ENCODE results near the gene KDF1. TPM values are rescaled to one million over a fixed set of nuclear protein-coding genes. Genes with fewer than 3 reads are reported as not detected.

The KDF1 gene
- total RNA-seq, 1 experiment from 2014 or later: 23.0 TPM

- Histone ChIP-seq H3K79me2 (ENCODE audit: insufficient read depth, low read length) (no peaks in the 10 kb centered on the region), H3K36me3 (ENCODE audit: control insufficient read depth in 1 of 2, insufficient read depth in 2 of 2, low read length in 2 of 2) (no peaks in the 10 kb centered on the region), H4K20me1 (ENCODE audit: insufficient read depth) (no peaks in the 10 kb centered on the region), H3K9me3 (ENCODE audit: control insufficient read depth in 1 of 2, insufficient read depth in 1 of 2, low read depth in 1 of 2, low read length in 2 of 2) (no peaks in the 10 kb centered on the region), H3K4me2 (ENCODE audit: low read length) (no peak overlapping the region), H3K9ac (ENCODE audit: low read length) (no peak overlapping the region), H3K9me2 (ENCODE audit: insufficient read depth) (no peaks in the 10 kb centered on the region), H3K4me3 (replicated peaks in 1 of 2; ENCODE audit: low read depth in 1 of 2, low read length in 2 of 2) (no peak overlapping the region), H3K27ac (ENCODE audit: low read depth, low read length) (no peak overlapping the region), H2AFZ (ENCODE audit: low read depth, low read length, poor library complexity, severe bottlenecking) (no peak overlapping the region), H3K4me1 (ENCODE audit: control insufficient read depth in 1 of 2, insufficient read depth in 2 of 2, low read length in 2 of 2) (peaks cover 0 to 41% of the 10 kb centered on the region in 2 experiments; a peak in 2 of 4 replicates), H3K27me3 (ENCODE audit: insufficient read depth, low read length) (no peaks in the 10 kb centered on the region)
- CTCF ChIA-PET: no interaction called here
- TF ChIP-seq ATF3 (IDR thresholded peaks at IDR 0.05) (no peak), ELF1 (IDR thresholded peaks at IDR 0.05; ENCODE audit: borderline replicate concordance, low read depth) (no peak), EGR1 (IDR thresholded peaks at IDR 0.05; ENCODE audit: low read depth) (no peak), YY1 (IDR thresholded peaks at IDR 0.05; ENCODE audit: extremely low read depth, insufficient replicate concordance, low read depth, low read length) (no peak), MAX (IDR thresholded peaks at IDR 0.05) (no peak)
- intact Hi-C loops (cut with micrococcal nuclease): loop anchor here (5.0 kb wide), 1 partner anchor 82 kb away; no protein-coding TSS in a partner anchor
- ATAC-seq (no peak), DNase-seq (ENCODE audit: low read depth, low spot score) (no peak)
- POLR2A ChIA-PET: no interaction called here
- RAD21 ChIA-PET (ENCODE audit: low non-redundant PET in 1 of 2, low total read pairs in 2 of 2, uncharacterized antibody in 2 of 2, unreplicated experiment in 2 of 2): no interaction called here
- BruUV-seq (replicated peaks): no TSS peak
Observed at GRCh38 chr1:26965213-26965612, 4.9 kb upstream of the KDF1 start.

GRCh38 chr1:26961826-26962225 lies 1.6 kb upstream of the KDF1 start:
- TF ChIP-seq ELF1 (IDR thresholded peaks at IDR 0.05; ENCODE audit: borderline replicate concordance, low read depth) (no peak), REST (IDR thresholded peaks at IDR 0.05; ENCODE audit: low read depth) (no peak), ZFX (IDR thresholded peaks at IDR 0.05) (no peak), CEBPB (IDR thresholded peaks at IDR 0.05; ENCODE audit: low read depth) (peak; percentile 7; the same call in 1 of the 2 replicates)
- RAD21 ChIA-PET (ENCODE audit: low non-redundant PET in 1 of 2, low total read pairs in 2 of 2, uncharacterized antibody in 2 of 2, unreplicated experiment in 2 of 2): no interaction called here
- H3K27ac ChIP-seq (ENCODE audit: low read depth, low read length): no peak overlapping the region
- POLR2A ChIA-PET: interaction anchor here (0.6 kb wide), 1 partner anchor 30 kb away, joined by 3 read pairs; no protein-coding TSS in a partner anchor
- H3K36me3 ChIP-seq (ENCODE audit: control insufficient read depth in 1 of 2, insufficient read depth in 2 of 2, low read length in 2 of 2): no peaks in the 10 kb centered on the region
- DNase-seq (ENCODE audit: low read depth, low spot score): no peak
- peak overlapping the region; percentile 97 for H3K4me2 ChIP-seq (ENCODE audit: low read length)
- H3K4me1 ChIP-seq (ENCODE audit: control insufficient read depth in 1 of 2, insufficient read depth in 2 of 2, low read length in 2 of 2): peaks cover 7 to 30% of the 10 kb centered on the region in 2 experiments; a peak in 3 of 4 replicates
- no peaks in the 10 kb centered on the region for H3K9me3 ChIP-seq (ENCODE audit: control insufficient read depth in 1 of 2, insufficient read depth in 1 of 2, low read depth in 1 of 2, low read length in 2 of 2)
- H3K4me3 ChIP-seq (replicated peaks in 1 of 2; ENCODE audit: low read depth in 1 of 2, low read length in 2 of 2): no peak overlapping the region
- BruUV-seq (replicated peaks): no TSS peak
- H3K79me2 ChIP-seq (ENCODE audit: insufficient read depth, low read length): peaks cover 30% of the 10 kb centered on the region
- H4K20me1 ChIP-seq (ENCODE audit: insufficient read depth): no peaks in the 10 kb centered on the region
- H3K9me2 ChIP-seq (ENCODE audit: insufficient read depth): no peaks in the 10 kb centered on the region
- no peak for ATAC-seq
- no peaks in the 10 kb centered on the region for H3K27me3 ChIP-seq (ENCODE audit: insufficient read depth, low read length)
- intact Hi-C loops (cut with micrococcal nuclease): loop anchor here (2.0 kb wide), 1 partner anchor 29 kb away; no protein-coding TSS in a partner anchor
- H3K9ac ChIP-seq (ENCODE audit: low read length): no peak overlapping the region
- CTCF ChIA-PET: no interaction called here
- H2AFZ ChIP-seq (ENCODE audit: low read depth, low read length, poor library complexity, severe bottlenecking): no peak overlapping the region
